Left lobe of liver (tissue), 2 donors: Measurements from ENCODE around the gene ZNF367. TPM values are rescaled to one million over a fixed set of nuclear protein-coding genes. Genes with fewer than 3 reads are reported as not detected.
"Not testable (repeated sequence)": the region's sequence is repeated elsewhere in the genome, so short reads cannot be mapped to it uniquely, and the experiment has no call there.

Source experiments
- ATAC-seq: fragments of 200-7000 bp; cut with Tn5 transposase; one replicate; pipeline ENCODE4 v1.9.1; 2020; ENCODE audit warnings: mild to moderate bottlenecking, moderate library complexity
- DNase-seq: peaks from one replicate; pipeline ENCODE4 v3.0.0-alpha.2; 2020; ENCODE audit warnings: low spot score
- total RNA-seq: library from RNA; stranded (reverse); gene quantifications from one replicate; pipeline ENCODE4 v1.2.1, GENCODE V29; 2021
- donor health status: DM: no; HTN: no; CAD: no; lungs with moderate emphysema.
- donor health status: DM: no; HTN: yes; CAD: no.

ZNF367 gene
- total RNA-seq, 1 donor from 2014 or later = 1.0 TPM

GRCh38 chr9:96375507-96375906 lies 42.7 kb downstream of the ZNF367 start:
- not testable (repeated sequence) for ATAC-seq, DNase-seq

GRCh38 chr9:96367943-96368342 lies 50.2 kb downstream of the ZNF367 start:
- peak; percentile 61 for ATAC-seq
- DNase-seq = no peak

- no peak for DNase-seq
- ATAC-seq = no peak
Measured at GRCh38 chr9:96363175-96363967, 54.8 kb downstream of the ZNF367 start.

GRCh38 chr9:96362119-96362518 lies 56.1 kb downstream of the ZNF367 start:
- not testable (repeated sequence) for DNase-seq, ATAC-seq

GRCh38 chr9:96361668-96362067 lies 56.5 kb downstream of the ZNF367 start:
- DNase-seq (no peak), ATAC-seq (no peak)

- no peak for ATAC-seq
- DNase-seq = no peak
Measured at GRCh38 chr9:96360976-96361375, 57.2 kb downstream of the ZNF367 start.

- DNase-seq, ATAC-seq: not testable (repeated sequence)
Measured at GRCh38 chr9:96360523-96360922, 57.6 kb downstream of the ZNF367 start.

GRCh38 chr9:96350866-96351265 lies 67.3 kb downstream of the ZNF367 start:
- no peak for DNase-seq
- ATAC-seq = no peak

GRCh38 chr9:96348261-96348660 lies 69.9 kb downstream of the ZNF367 start:
- no peak for DNase-seq
- ATAC-seq = no peak

- no peak for ATAC-seq
- no peak for DNase-seq
Measured at GRCh38 chr9:96345551-96345950, 72.6 kb downstream of the ZNF367 start.

GRCh38 chr9:96344458-96345180 lies 73.6 kb downstream of the ZNF367 start:
- peak; percentile 15 for DNase-seq
- peak; percentile 10 for ATAC-seq

- ATAC-seq = peak; percentile 55
- peak; percentile 24 for DNase-seq
Measured at GRCh38 chr9:96343515-96344360, 74.4 kb downstream of the ZNF367 start.

- DNase-seq = peak; percentile 37
- ATAC-seq = peak; percentile 9
Measured at GRCh38 chr9:96342571-96343245, 75.5 kb downstream of the ZNF367 start.

- no peak for ATAC-seq
- no peak for DNase-seq
Measured at GRCh38 chr9:96340707-96341106, 77.5 kb downstream of the ZNF367 start.

- ATAC-seq (no peak), DNase-seq (peak; percentile 12)
Measured at GRCh38 chr9:96338299-96338698, 79.9 kb downstream of the ZNF367 start.

Other genes starting within 250 kb of the ZNF367 start
- 1.7 TPM for gene HSD17B3, start 116.2 kb downstream of the ZNF367 start, total RNA-seq
- gene SLC35D2, start 34.7 kb downstream of the ZNF367 start, total RNA-seq = 33.2 TPM
- gene HABP4, start 31.8 kb upstream of the ZNF367 start, total RNA-seq = 2.4 TPM
- 29.0 TPM for gene CDC14B, start 201.5 kb upstream of the ZNF367 start, total RNA-seq
- gene PRXL2C, start 236.9 kb upstream of the ZNF367 start, total RNA-seq = 2.8 TPM